HEK293 (cell line): Measurements from ENCODE around the gene CINP.

Source experiments
- CTCF ChIA-PET: fragments of 350-600 bp; formaldehyde crosslinking; extraction: SDS; loops from one replicate; lab custom pipeline; 2021; ENCODE audit warnings: antibody characterized with exemption; lab: Yijun Ruan, JAX
- POLR2A ChIA-PET: fragments of 300-600 bp; formaldehyde crosslinking; extraction: SDS; loops from one replicate; lab custom pipeline; 2020; ENCODE audit warnings: antibody characterized with exemption, inconsistent platforms; lab: Yijun Ruan, JAX
- H3K27ac ChIP-seq: fragments of 200-500 bp; sonication (Bioruptor generic); 2 replicates; pipeline ENCODE4 v1.5.1; 2014; ENCODE audit warnings: low read depth, low read length, control low read depth, inconsistent platforms; ENCODE audit errors: extremely low read depth
- H3K36me3 ChIP-seq, 2 experiments: fragments of 200-500 bp in 1 of 2; sonication (Bioruptor generic) in 1 of 2; 1 replicate in 1 of 2; 2 replicates in 1 of 2; pipeline ENCODE4 v1.5.1; 2014 to 2017; ENCODE audit warnings: inconsistent platforms in 2 of 2, low read length in 2 of 2; ENCODE audit not compliant: control insufficient read depth in 2 of 2, insufficient read depth in 1 of 2
- H3K4me1 ChIP-seq: fragments of 200-500 bp; sonication (Bioruptor generic); 2 replicates; pipeline ENCODE4 v1.5.1; 2014; ENCODE audit warnings: mild to moderate bottlenecking, low read length, inconsistent platforms; ENCODE audit not compliant: control insufficient read depth, insufficient read depth
- H3K4me3 ChIP-seq: 2 replicates; pipeline ENCODE4 v1.5.1; 2011; ENCODE audit warnings: low read depth, mild to moderate bottlenecking, control low read depth, low read length, moderate library complexity
- H3K9me3 ChIP-seq: fragments of 200-500 bp; sonication (Bioruptor generic); 2 replicates; pipeline ENCODE4 v1.5.1; 2014; ENCODE audit warnings: low read depth, low read length, inconsistent platforms; ENCODE audit not compliant: control insufficient read depth, insufficient read depth
- BCL11A ChIP-seq: fragments of 450-650 bp; formaldehyde crosslinking; IDR thresholded peaks from 2 replicates; pipeline ENCODE4 v1.5.1; 2016; ENCODE audit warnings: low read depth, missing biosample characterization, missing genetic modification characterization
- GLIS1 ChIP-seq: fragments of 450-650 bp; formaldehyde crosslinking; IDR thresholded peaks from 2 replicates; pipeline ENCODE4 v1.5.1; 2016; ENCODE audit warnings: missing biosample characterization, missing genetic modification characterization
- HOXC10 ChIP-seq: sonication (generic); formaldehyde crosslinking; IDR thresholded peaks from 2 replicates; pipeline ENCODE4 v1.8.1; 2023; ENCODE audit warnings: mild to moderate bottlenecking, missing genetic modification reagents
- SP7 ChIP-seq: fragments of 450-650 bp; formaldehyde crosslinking; IDR thresholded peaks from 2 replicates; pipeline ENCODE4 v1.5.1; 2016; ENCODE audit warnings: missing biosample characterization, missing genetic modification characterization
- ZFP41 ChIP-seq: fragments of 450-650 bp; formaldehyde crosslinking; IDR thresholded peaks from 2 replicates; pipeline ENCODE4 v1.5.1; 2016; ENCODE audit warnings: missing biosample characterization, missing genetic modification characterization, borderline replicate concordance
- ZNF112 ChIP-seq: fragments of 450-650 bp; formaldehyde crosslinking; IDR thresholded peaks from 2 replicates; pipeline ENCODE4 v1.5.0; 2017; ENCODE audit warnings: missing biosample characterization, missing genetic modification characterization
- ZNF121 ChIP-seq: fragments of 450-650 bp; formaldehyde crosslinking; IDR thresholded peaks from 2 replicates; pipeline ENCODE4 v1.5.1; 2016; ENCODE audit warnings: missing biosample characterization, missing genetic modification characterization
- ZNF18 ChIP-seq: fragments of 450-650 bp; formaldehyde crosslinking; IDR thresholded peaks from 2 replicates; pipeline ENCODE4 v1.5.1; 2016; ENCODE audit warnings: missing biosample characterization, missing genetic modification characterization
- ZNF184 ChIP-seq: fragments of 450-650 bp; IDR thresholded peaks from 2 replicates; pipeline ENCODE4 v1.5.1; 2018; ENCODE audit warnings: missing biosample characterization, mild to moderate bottlenecking, missing genetic modification characterization
- ZNF24 ChIP-seq: fragments of 450-650 bp; formaldehyde crosslinking; IDR thresholded peaks from 2 replicates; pipeline ENCODE4 v1.5.1; 2016; ENCODE audit warnings: missing biosample characterization, missing genetic modification characterization
- ZNF341 ChIP-seq: fragments of 450-650 bp; formaldehyde crosslinking; IDR thresholded peaks from 2 replicates; pipeline ENCODE4; 2016; ENCODE audit warnings: low read depth, missing biosample characterization, missing genetic modification characterization
- ZNF37A ChIP-seq: fragments of 450-650 bp; IDR thresholded peaks from 2 replicates; pipeline ENCODE4 v1.5.1; 2018; ENCODE audit warnings: missing biosample characterization, missing genetic modification characterization
- ZNF426 ChIP-seq: fragments of 450-650 bp; formaldehyde crosslinking; IDR thresholded peaks from 2 replicates; pipeline ENCODE4 v1.5.1; 2017; ENCODE audit warnings: missing biosample characterization, missing genetic modification characterization, mild to moderate bottlenecking, inconsistent platforms, moderate library complexity
- ZNF501 ChIP-seq: fragments of 450-650 bp; formaldehyde crosslinking; IDR thresholded peaks from 2 replicates; pipeline ENCODE4 v1.5.1; 2016; ENCODE audit warnings: missing biosample characterization, missing genetic modification characterization
- ZNF521 ChIP-seq: fragments of 450-650 bp; formaldehyde crosslinking; IDR thresholded peaks from 2 replicates; pipeline ENCODE4 v1.5.1; 2017; ENCODE audit warnings: missing biosample characterization, mild to moderate bottlenecking, missing genetic modification characterization
- ZNF555 ChIP-seq: fragments of 450-650 bp; formaldehyde crosslinking; conservative IDR thresholded peaks from 2 replicates; pipeline ENCODE4 v1.5.1; 2017; ENCODE audit warnings: missing biosample characterization, mild to moderate bottlenecking, missing genetic modification characterization, inconsistent platforms
- ZNF610 ChIP-seq: fragments of 450-650 bp; formaldehyde crosslinking; IDR thresholded peaks from 2 replicates; pipeline ENCODE4 v1.5.1; 2016; ENCODE audit warnings: missing biosample characterization, missing genetic modification characterization, borderline replicate concordance
- ZNF768 ChIP-seq: fragments of 450-650 bp; formaldehyde crosslinking; IDR thresholded peaks from 2 replicates; pipeline ENCODE4 v1.5.1; 2018; ENCODE audit warnings: missing biosample characterization, mild to moderate bottlenecking, missing genetic modification characterization
- ZNF830 ChIP-seq: fragments of 450-650 bp; IDR thresholded peaks from 2 replicates; pipeline ENCODE4 v1.5.0; 2018; ENCODE audit warnings: missing biosample characterization, missing genetic modification characterization, low read depth, mild to moderate bottlenecking, moderate library complexity
- ZNF843 ChIP-seq: fragments of 450-650 bp; formaldehyde crosslinking; IDR thresholded peaks from 2 replicates; pipeline ENCODE4 v1.5.1; 2016; ENCODE audit warnings: missing biosample characterization, missing genetic modification characterization
- ZSCAN5A ChIP-seq: fragments of 450-650 bp; formaldehyde crosslinking; IDR thresholded peaks from 2 replicates; pipeline ENCODE4 v1.5.1; 2016; ENCODE audit warnings: missing biosample characterization, missing genetic modification characterization
- TF ChIP-seq, protein P1 (sequence below): fragments of 450-650 bp; formaldehyde crosslinking; IDR thresholded peaks from 2 replicates; pipeline ENCODE4 v1.5.1; 2016; ENCODE audit warnings: missing biosample characterization, missing genetic modification characterization
- TF ChIP-seq, protein P2 (sequence below): fragments of 450-650 bp; formaldehyde crosslinking; IDR thresholded peaks from 2 replicates; pipeline ENCODE4 v1.5.1; 2016; ENCODE audit warnings: missing biosample characterization, missing genetic modification characterization
- TF ChIP-seq, protein P3 (sequence below): IDR thresholded peaks from 2 replicates; pipeline ENCODE4 v1.6.1; 2011; ENCODE audit warnings: mild to moderate bottlenecking, low read depth, low read length, borderline replicate concordance
- TF ChIP-seq, protein P4 (sequence below): fragments of 450-650 bp; formaldehyde crosslinking; IDR thresholded peaks from 2 replicates; pipeline ENCODE4 v1.5.1; 2016; ENCODE audit warnings: missing biosample characterization, missing genetic modification characterization

CINP gene

DNA sequence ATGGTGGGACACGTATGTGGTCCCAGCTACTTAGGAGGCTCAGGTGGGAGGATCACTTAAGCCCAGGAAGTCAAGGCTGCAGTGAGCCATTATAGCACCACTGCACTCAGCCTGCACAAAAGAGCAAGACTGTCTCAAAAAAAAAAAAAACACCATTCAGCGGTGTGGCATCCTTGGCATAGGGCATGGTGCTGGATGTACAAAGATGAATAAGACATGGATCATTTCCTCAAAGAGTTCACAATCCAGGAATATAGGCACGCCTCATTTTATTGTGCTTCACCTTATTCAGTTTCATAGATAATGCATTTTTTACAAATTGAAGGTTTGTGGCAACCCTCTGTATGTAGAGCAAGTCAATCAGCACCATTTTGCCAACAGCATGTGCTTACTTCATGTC, 6.4 kb downstream of the CINP start:
- no peak for TF ChIP-seq SP7 (tag by site-specific recombination)
- no peak overlapping the region for H3K27ac ChIP-seq
- peaks cover 38 to 72% of the 10 kb centered on the region in 2 experiments for H3K36me3 ChIP-seq
- no peaks in the 10 kb centered on the region for H3K4me1 ChIP-seq
- ChIA-PET CTCF (no interaction called here), POLR2A (no interaction called here)
- no peaks in the 10 kb centered on the region for H3K9me3 ChIP-seq
- no peak overlapping the region for H3K4me3 ChIP-seq

DNA sequence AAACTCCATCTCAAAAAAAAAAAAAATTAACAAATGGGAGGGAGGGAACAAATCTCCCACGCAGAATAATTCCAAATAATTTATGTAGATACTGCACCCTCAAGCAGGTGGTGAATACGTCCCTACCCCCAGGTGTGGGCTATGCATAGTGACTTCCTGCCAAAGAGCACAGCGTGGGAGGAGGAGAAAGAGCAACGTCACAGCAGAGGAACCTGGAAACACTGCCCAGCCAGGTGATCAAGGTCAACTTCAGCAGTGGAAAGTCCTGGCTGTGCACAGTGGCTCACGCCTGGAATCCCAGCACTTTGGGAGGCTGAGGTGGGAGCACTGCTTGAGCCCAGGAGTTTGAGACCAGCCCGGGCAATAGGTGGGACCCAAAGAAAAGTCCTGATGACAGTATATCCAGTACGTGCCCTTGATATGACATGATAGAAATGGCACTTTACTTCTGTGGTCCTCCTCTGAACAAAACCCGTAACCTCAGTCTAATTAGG, 9.5 kb downstream of the CINP start:
- POLR2A ChIA-PET = no interaction called here
- TF ChIP-seq ZNF37A (tag by site-specific recombination) (no peak), BCL11A (no peak), ZFP41 (no peak), ZNF341 (tag by site-specific recombination) (no peak), ZNF426 (tag by site-specific recombination) (no peak), ZNF610 (no peak), ZNF555 (no peak), ZNF18 (tag by site-specific recombination) (no peak), ZNF830 (tag by site-specific recombination) (no peak)
- TF ChIP-seq, protein P1, sequence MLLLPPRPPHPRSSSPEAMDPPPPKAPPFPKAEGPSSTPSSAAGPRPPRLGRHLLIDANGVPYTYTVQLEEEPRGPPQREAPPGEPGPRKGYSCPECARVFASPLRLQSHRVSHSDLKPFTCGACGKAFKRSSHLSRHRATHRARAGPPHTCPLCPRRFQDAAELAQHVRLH (tag by site-specific recombination) = no peak
- TF ChIP-seq, protein P2, sequence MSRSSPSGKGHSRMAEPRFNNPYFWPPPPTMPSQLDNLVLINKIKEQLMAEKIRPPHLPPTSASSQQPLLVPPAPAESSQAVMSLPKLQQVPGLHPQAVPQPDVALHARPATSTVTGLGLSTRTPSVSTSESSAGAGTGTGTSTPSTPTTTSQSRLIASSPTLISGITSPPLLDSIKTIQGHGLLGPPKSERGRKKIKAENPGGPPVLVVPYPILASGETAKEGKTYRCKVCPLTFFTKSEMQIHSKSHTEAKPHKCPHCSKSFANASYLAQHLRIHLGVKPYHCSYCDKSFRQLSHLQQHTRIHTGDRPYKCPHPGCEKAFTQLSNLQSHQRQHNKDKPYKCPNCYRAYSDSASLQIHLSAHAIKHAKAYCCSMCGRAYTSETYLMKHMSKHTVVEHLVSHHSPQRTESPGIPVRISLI = no peak
- TF ChIP-seq, protein P3, sequence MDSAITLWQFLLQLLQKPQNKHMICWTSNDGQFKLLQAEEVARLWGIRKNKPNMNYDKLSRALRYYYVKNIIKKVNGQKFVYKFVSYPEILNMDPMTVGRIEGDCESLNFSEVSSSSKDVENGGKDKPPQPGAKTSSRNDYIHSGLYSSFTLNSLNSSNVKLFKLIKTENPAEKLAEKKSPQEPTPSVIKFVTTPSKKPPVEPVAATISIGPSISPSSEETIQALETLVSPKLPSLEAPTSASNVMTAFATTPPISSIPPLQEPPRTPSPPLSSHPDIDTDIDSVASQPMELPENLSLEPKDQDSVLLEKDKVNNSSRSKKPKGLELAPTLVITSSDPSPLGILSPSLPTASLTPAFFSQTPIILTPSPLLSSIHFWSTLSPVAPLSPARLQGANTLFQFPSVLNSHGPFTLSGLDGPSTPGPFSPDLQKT = no peak
- CTCF ChIA-PET = no interaction called here

GRCh38 chr14:102352213-102352612, 10.5 kb downstream of the CINP start:
- no peak for TF ChIP-seq ZNF768 (tag by site-specific recombination)
- no peak for TF ChIP-seq ZNF184
- TF ChIP-seq ZNF501 (tag by site-specific recombination) = no peak
- no peak for TF ChIP-seq ZSCAN5A (tag by site-specific recombination)
- no peak for TF ChIP-seq ZNF521 (tag by site-specific recombination)
- TF ChIP-seq GLIS1 (tag by site-specific recombination) = no peak
- TF ChIP-seq, protein P4, sequence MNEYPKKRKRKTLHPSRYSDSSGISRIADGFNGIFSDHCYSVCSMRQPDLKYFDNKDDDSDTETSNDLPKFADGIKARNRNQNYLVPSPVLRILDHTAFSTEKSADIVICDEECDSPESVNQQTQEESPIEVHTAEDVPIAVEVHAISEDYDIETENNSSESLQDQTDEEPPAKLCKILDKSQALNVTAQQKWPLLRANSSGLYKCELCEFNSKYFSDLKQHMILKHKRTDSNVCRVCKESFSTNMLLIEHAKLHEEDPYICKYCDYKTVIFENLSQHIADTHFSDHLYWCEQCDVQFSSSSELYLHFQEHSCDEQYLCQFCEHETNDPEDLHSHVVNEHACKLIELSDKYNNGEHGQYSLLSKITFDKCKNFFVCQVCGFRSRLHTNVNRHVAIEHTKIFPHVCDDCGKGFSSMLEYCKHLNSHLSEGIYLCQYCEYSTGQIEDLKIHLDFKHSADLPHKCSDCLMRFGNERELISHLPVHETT (tag by site-specific recombination) = no peak
- no peak for TF ChIP-seq ZNF112
- TF ChIP-seq ZNF121 = no peak
- TF ChIP-seq ZNF24 (tag by site-specific recombination) = no peak
- TF ChIP-seq ZNF843 (tag by site-specific recombination) = no peak
- TF ChIP-seq ZNF426 (tag by site-specific recombination) = no peak
- no peak for TF ChIP-seq HOXC10 (CRISPR knock-in tag)
- H3K4me3 ChIP-seq = no peak overlapping the region
- CTCF ChIA-PET = no interaction called here
- POLR2A ChIA-PET = interaction anchor here (0.6 to 1.4 kb wide), 2 partner anchors 10 to 381 kb away, joined by 3 to 4 read pairs; partner anchors contain the start of genes CINP and TECPR2
- H3K36me3 ChIP-seq = peaks cover 40 to 77% of the 10 kb centered on the region in 2 experiments; a peak in 2 of 3 replicates
- H3K9me3 ChIP-seq = no peaks in the 10 kb centered on the region
- H3K4me1 ChIP-seq = no peaks in the 10 kb centered on the region
- H3K27ac ChIP-seq = no peak overlapping the region

More for the DNA sequence above, 9.5 kb downstream of the CINP start:
- H3K27ac ChIP-seq = no peak overlapping the region
- H3K36me3 ChIP-seq = peaks cover 44 to 79% of the 10 kb centered on the region in 2 experiments
- H3K4me1 ChIP-seq = no peaks in the 10 kb centered on the region
- H3K9me3 ChIP-seq = no peaks in the 10 kb centered on the region
- no peak overlapping the region for H3K4me3 ChIP-seq
